ENCODE data around the gene LYPD6B.

LYPD6B gene

GRCh38 chr2:149023091-149023490, 15.4 kb upstream of the LYPD6B start:
- H3K4me1 ChIP-seq, result no peaks in the 10 kb centered on the region
- no peak overlapping the region for H3K4me3 ChIP-seq (ENCODE audit: low read depth, low read length)
- H3K27me3 ChIP-seq, result no peaks in the 10 kb centered on the region
- no peak for DNase-seq
- TF ChIP-seq CTCF (IDR thresholded peaks at IDR 0.05; ENCODE audit: low read depth, low read length), result no peak
- no peaks in the 10 kb centered on the region for H3K9me3 ChIP-seq
- H3K36me3 ChIP-seq, result no peaks in the 10 kb centered on the region

GRCh38 chr2:149027590-149028250, 10.8 kb upstream of the LYPD6B start:
- Histone ChIP-seq H3K4me3 (ENCODE audit: low read depth, low read length) (no peak overlapping the region), H3K36me3 (no peaks in the 10 kb centered on the region), H3K27me3 (no peaks in the 10 kb centered on the region), H3K4me1 (no peaks in the 10 kb centered on the region), H3K9me3 (no peaks in the 10 kb centered on the region)
- TF ChIP-seq CTCF (IDR thresholded peaks at IDR 0.05; ENCODE audit: low read depth, low read length), result no peak
- DNase-seq, result no peak

GRCh38 chr2:149028377-149028776, 10.1 kb upstream of the LYPD6B start:
- no peak for DNase-seq
- H3K4me1 ChIP-seq, result no peaks in the 10 kb centered on the region
- H3K9me3 ChIP-seq, result no peaks in the 10 kb centered on the region
- no peak for TF ChIP-seq CTCF (IDR thresholded peaks at IDR 0.05; ENCODE audit: low read depth, low read length)
- no peaks in the 10 kb centered on the region for H3K27me3 ChIP-seq
- H3K36me3 ChIP-seq, result no peaks in the 10 kb centered on the region
- no peak overlapping the region for H3K4me3 ChIP-seq (ENCODE audit: low read depth, low read length)

- Histone ChIP-seq H3K4me3 (ENCODE audit: low read depth, low read length) (no peak overlapping the region), H3K4me1 (no peaks in the 10 kb centered on the region), H3K36me3 (no peaks in the 10 kb centered on the region), H3K27me3 (no peaks in the 10 kb centered on the region), H3K9me3 (no peaks in the 10 kb centered on the region)
- no peak for TF ChIP-seq CTCF (IDR thresholded peaks at IDR 0.05; ENCODE audit: low read depth, low read length)
- DNase-seq, result no peak
Measured at GRCh38 chr2:149028891-149029290, 9.6 kb upstream of the LYPD6B start.

- DNase-seq, result no peak
- Histone ChIP-seq H3K27me3 (no peaks in the 10 kb centered on the region), H3K9me3 (no peaks in the 10 kb centered on the region), H3K4me3 (ENCODE audit: low read depth, low read length) (no peak overlapping the region), H3K36me3 (no peaks in the 10 kb centered on the region), H3K4me1 (no peaks in the 10 kb centered on the region)
- no peak for TF ChIP-seq CTCF (IDR thresholded peaks at IDR 0.05; ENCODE audit: low read depth, low read length)
Measured at GRCh38 chr2:149029307-149029965, 9.1 kb upstream of the LYPD6B start.

- H3K9me3 ChIP-seq, result no peaks in the 10 kb centered on the region
- no peak for DNase-seq
- no peak for TF ChIP-seq CTCF (IDR thresholded peaks at IDR 0.05; ENCODE audit: low read depth, low read length)
- H3K4me1 ChIP-seq, result no peaks in the 10 kb centered on the region
- H3K27me3 ChIP-seq, result no peaks in the 10 kb centered on the region
- no peak overlapping the region for H3K4me3 ChIP-seq (ENCODE audit: low read depth, low read length)
- H3K36me3 ChIP-seq, result no peaks in the 10 kb centered on the region
Measured at GRCh38 chr2:149031396-149031795, 7.1 kb upstream of the LYPD6B start.

All from BE2C (cell line).